Endothelial cell of umbilical vein (primary cell): ENCODE data around the gene ZNF362. TPM values are rescaled to one million over a fixed set of nuclear protein-coding genes. Genes with fewer than 3 reads are reported as not detected.

Source experiments
- BruUV-seq: library from RNA; stranded (reverse); fragments of 400-500 nt; replicated peaks from 2 replicates; lab custom pipeline; 2021; lab: Mats Ljungman, UMichigan
- CTCF ChIA-PET: fragments of 300-600, 350-600 bp; sonication (Branson Sonifier 250); formaldehyde crosslinking; loops from one replicate; lab custom pipeline; 2021; ENCODE audit warnings: antibody characterized with exemption, inconsistent platforms; lab: Charles Lee
- POLR2A ChIA-PET: fragments of 300-600, 350-600 bp; sonication (Branson Sonifier 250); formaldehyde crosslinking; loops from one replicate; lab custom pipeline; 2021; ENCODE audit warnings: antibody characterized with exemption, inconsistent platforms; lab: Charles Lee
- DNase-seq: peaks from one replicate; pipeline ENCODE4 v3.0.0-alpha.2; 2011; ENCODE audit warnings: low read depth, low spot score
- FAIRE-seq: peaks from 2 replicates; lab custom pipeline; 2011; peaks lifted over from hg19 to GRCh38; lab: Jason Lieb, UNC
- H2AFZ ChIP-seq: 2 replicates; pipeline ENCODE4 v1.6.0; 2012; ENCODE audit warnings: low read depth, low read length, control low read depth, inconsistent platforms
- H3K27ac ChIP-seq: 2 replicates; pipeline ENCODE4 v1.5.1; 2011; ENCODE audit warnings: low read depth, mild to moderate bottlenecking, control low read depth, low read length, moderate library complexity; ENCODE audit not compliant: insufficient read depth
- H3K27me3 ChIP-seq, 2 experiments: 2 replicates each; pipeline versions ENCODE4 v1.6.0 to v1.6.1; 2011; ENCODE audit warnings: low read length in 2 of 2, mixed read lengths in 1 of 2; ENCODE audit not compliant: control insufficient read depth in 2 of 2, insufficient read depth in 2 of 2
- H3K36me3 ChIP-seq, 2 experiments: 2 replicates in 1 of 2; 3 replicates in 1 of 2; pipeline ENCODE4 v1.5.1; 2011; ENCODE audit warnings: low read length in 2 of 2, mild to moderate bottlenecking in 1 of 2, moderate library complexity in 1 of 2; ENCODE audit not compliant: control insufficient read depth in 2 of 2, insufficient read depth in 2 of 2; ENCODE audit errors: extremely low read depth in 1 of 2
- H3K4me1 ChIP-seq: 3 replicates; pipeline ENCODE4 v1.5.1; 2011; ENCODE audit warnings: mild to moderate bottlenecking, low read length; ENCODE audit not compliant: control insufficient read depth, insufficient read depth; ENCODE audit errors: extremely low read depth
- H3K4me2 ChIP-seq: 2 replicates; pipeline ENCODE4 v1.6.1; 2011; ENCODE audit warnings: low read length, control low read depth, mixed read lengths; ENCODE audit not compliant: insufficient read depth
- H3K4me3 ChIP-seq, 3 experiments: fragments of 200-600 bp in 1 of 3; sonication (generic), shearing (Covaris generic) in 1 of 3; replicated peaks in 1 of 3; 2 replicates each; pipeline ENCODE4 v1.5.1; 2011 to 2016; ENCODE audit warnings: control low read depth in 3 of 3, low read length in 3 of 3, mild to moderate bottlenecking in 2 of 3, inconsistent platforms in 1 of 3, low read depth in 1 of 3, moderate library complexity in 1 of 3; ENCODE audit not compliant: insufficient read depth in 1 of 3
- H3K79me2 ChIP-seq: 2 replicates; pipeline ENCODE4 v1.6.0; 2012; ENCODE audit warnings: low read length, inconsistent platforms; ENCODE audit not compliant: control insufficient read depth, insufficient read depth
- H3K9ac ChIP-seq: replicated peaks from 2 replicates; pipeline ENCODE3; 2011; ENCODE audit warnings: low read length, control low read depth; ENCODE audit not compliant: insufficient read depth; ENCODE audit errors: extremely low read depth
- H3K9me1 ChIP-seq: replicated peaks from 3 replicates; pipeline ENCODE4 v1.6.0; 2011; ENCODE audit warnings: mild to moderate bottlenecking, low read length; ENCODE audit not compliant: control insufficient read depth, insufficient read depth; ENCODE audit errors: extremely low read depth
- H3K9me3 ChIP-seq: replicated peaks from 2 replicates; pipeline ENCODE4 v1.5.1; 2012; ENCODE audit warnings: low read length, inconsistent platforms; ENCODE audit not compliant: control insufficient read depth, insufficient read depth
- H4K20me1 ChIP-seq: replicated peaks from 2 replicates; pipeline ENCODE3; 2011; ENCODE audit warnings: mild to moderate bottlenecking, low read length; ENCODE audit not compliant: control insufficient read depth, insufficient read depth; ENCODE audit errors: extremely low read depth
- CTCF ChIP-seq, 2 donors: IDR thresholded peaks; 1 replicate in 1 of 2; 2 replicates in 1 of 2; pipeline ENCODE4 v1.5.1; 2011; ENCODE audit warnings: low read length in 2 of 2, mild to moderate bottlenecking in 2 of 2, moderate library complexity in 2 of 2, control low read depth in 1 of 2, inconsistent platforms in 1 of 2, low read depth in 1 of 2; ENCODE audit not compliant: insufficient read depth in 1 of 2; ENCODE audit errors: extremely low read depth in 1 of 2
- EZH2 ChIP-seq: IDR thresholded peaks from 2 replicates; pipeline ENCODE4 v1.6.1; 2012; ENCODE audit warnings: borderline replicate concordance, low read depth, mild to moderate bottlenecking, moderate library complexity, low read length, inconsistent platforms; ENCODE audit not compliant: severe bottlenecking
- FOS ChIP-seq: IDR thresholded peaks from 2 replicates; pipeline ENCODE4 v1.6.1; 2011; ENCODE audit warnings: mild to moderate bottlenecking, low read length, moderate library complexity, borderline replicate concordance; ENCODE audit not compliant: insufficient read depth
- GATA2 ChIP-seq: IDR thresholded peaks from 2 replicates; pipeline ENCODE4 v1.7.0; 2011; ENCODE audit warnings: low read depth, mild to moderate bottlenecking, moderate library complexity, mixed read lengths, low read length; ENCODE audit not compliant: insufficient read length, insufficient read depth
- JUN ChIP-seq: IDR thresholded peaks from 2 replicates; pipeline ENCODE4 v1.6.1; 2011; ENCODE audit warnings: borderline replicate concordance, low read depth; ENCODE audit not compliant: insufficient read length, insufficient read depth
- MAX ChIP-seq: IDR thresholded peaks from 2 replicates; pipeline ENCODE4 v1.6.1; 2011; ENCODE audit not compliant: insufficient read depth, insufficient read length
- MYC ChIP-seq: IDR thresholded peaks from one replicate; pipeline ENCODE4 v1.6.1; 2011; ENCODE audit warnings: mild to moderate bottlenecking, low read depth, low read length
- POLR2A ChIP-seq: IDR thresholded peaks from 2 replicates; pipeline ENCODE4 v1.6.1; 2012; ENCODE audit warnings: low read depth, mild to moderate bottlenecking, control low read depth, low read length
- POLR2AphosphoS5 ChIP-seq: IDR thresholded peaks from 2 replicates; pipeline ENCODE4 v1.6.1; 2012; ENCODE audit warnings: low read depth, mild to moderate bottlenecking, control low read depth, low read length, moderate library complexity; ENCODE audit not compliant: insufficient read depth
- dilution Hi-C: fragments of 300-500 bp; cut with MboI; formaldehyde crosslinking; loops from one replicate; pipeline ENCODE4 v1.15.0; 2019; ENCODE audit warnings: low sequenced_read_pairs; ENCODE audit not compliant: extremely low pct_ligation_motif_present
- intact Hi-C: fragments of 100-400 bp; cut with micrococcal nuclease; formaldehyde crosslinking; loops from one replicate; pipeline ENCODE4 v1.10.0; 2022
- polyA plus RNA-seq, 4 experiments: library from polyadenylated mRNA; depleted of rRNA in 3 of 4; stranded (reverse) in 3 of 4; unstranded in 1 of 4; fragments of >200 nt; gene quantifications; 2 replicates each; pipeline versions ENCODE4 v1.2.1 to v1.2.3, GENCODE V29; 2011 to 2012; ENCODE audit warnings: missing spikeins in 1 of 4
- total RNA-seq: library from RNA; stranded (reverse); gene quantifications from 2 replicates; pipeline ENCODE4 v1.2.3, GENCODE V29; 2021

ZNF362 gene
- total and polyA plus RNA-seq, 2 donors (not counting 3 experiments of a cell fraction or from before 2014, with no cell fraction given): 28.4 to 35.3 TPM

GRCh38 chr1:33302325-33302724 is 46.0 kb downstream of the ZNF362 start:
- H3K4me3 ChIP-seq: no peak overlapping the region
- no peak overlapping the region for H3K27ac ChIP-seq
- H3K9ac ChIP-seq: no peak overlapping the region
- dilution Hi-C loops: no loop called here
- no peak overlapping the region for H2AFZ ChIP-seq
- no peak for TF ChIP-seq MYC
- H3K9me3 ChIP-seq: no peaks in the 10 kb centered on the region
- FAIRE-seq: no peak
- H3K27me3 ChIP-seq: peaks cover 0 to 9% of the 10 kb centered on the region in 2 experiments
- POLR2A ChIA-PET: no interaction called here
- DNase-seq: no peak
- no peaks in the 10 kb centered on the region for H3K79me2 ChIP-seq
- no TSS peak for BruUV-seq
- H4K20me1 ChIP-seq: no peaks in the 10 kb centered on the region
- H3K9me1 ChIP-seq: no peaks in the 10 kb centered on the region
- intact Hi-C loops: no loop called here
- H3K4me1 ChIP-seq: peaks cover 2% of the 10 kb centered on the region
- CTCF ChIA-PET: no interaction called here
- peaks cover 0 to 5% of the 10 kb centered on the region in 2 experiments for H3K36me3 ChIP-seq
- H3K4me2 ChIP-seq: no peak overlapping the region

DNA sequence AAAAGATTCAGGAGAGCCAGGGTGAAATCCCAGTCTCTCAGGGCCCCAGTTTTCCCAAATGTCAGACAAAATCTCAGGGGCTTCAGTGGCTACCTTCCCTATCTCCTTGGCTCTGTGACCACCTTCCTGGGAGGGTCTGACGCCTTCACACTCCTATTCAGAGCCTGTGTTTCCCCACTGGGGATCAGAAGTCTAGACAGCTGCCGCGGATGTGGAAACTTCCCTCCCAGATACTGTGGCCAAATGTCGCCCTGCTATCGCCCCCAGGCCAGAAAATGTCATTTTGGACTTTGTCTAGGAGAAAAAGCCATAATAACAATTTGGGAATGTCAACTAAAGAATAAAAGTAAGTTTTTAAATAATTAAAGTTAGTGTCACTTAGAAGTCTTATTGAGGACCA is 48.7 kb downstream of the ZNF362 start:
- DNase-seq (no peak), FAIRE-seq (no peak)
- Histone ChIP-seq H3K9ac (no peak overlapping the region), H3K4me2 (no peak overlapping the region), H3K9me3 (no peaks in the 10 kb centered on the region), H3K27me3 (peaks cover 0 to 9% of the 10 kb centered on the region in 2 experiments), H3K79me2 (no peaks in the 10 kb centered on the region), H3K9me1 (no peaks in the 10 kb centered on the region), H3K4me3 (no peak overlapping the region), H2AFZ (no peak overlapping the region), H3K27ac (no peak overlapping the region), H3K36me3 (no peaks in the 10 kb centered on the region), H3K4me1 (peaks cover 2% of the 10 kb centered on the region), H4K20me1 (no peaks in the 10 kb centered on the region)
- POLR2A ChIA-PET: no interaction called here
- no peak for TF ChIP-seq POLR2A
- no peak for TF ChIP-seq CTCF (IDR thresholded peaks at IDR 0.05; ENCODE audit: extremely low read depth in 1 of 2, insufficient read depth in 1 of 2, low read depth in 1 of 2, low read length in 2 of 2)
- no peak for TF ChIP-seq EZH2
- TF ChIP-seq MYC: no peak
- no peak for TF ChIP-seq MAX
- no peak for TF ChIP-seq GATA2
- TF ChIP-seq JUN: no peak
- TF ChIP-seq POLR2AphosphoS5: no peak
- TF ChIP-seq FOS: no peak
- CTCF ChIA-PET: interaction anchor here (1.6 to 2.3 kb wide), 2 partner anchors 9 to 16 kb away, joined by 5 to 16 read pairs; partner anchors contain the start of gene A3GALT2
- dilution Hi-C loops (no loop called here), intact Hi-C loops (no loop called here)
- no TSS peak for BruUV-seq
